GM12878 (cell line): ENCODE data around the gene SLC36A3. TPM values are rescaled to one million over a fixed set of nuclear protein-coding genes. Genes with fewer than 3 reads are reported as not detected.

Experiments
- BCL3 ChIP-seq: IDR thresholded peaks from 2 replicates; pipeline ENCODE4 v1.6.1; 2011; ENCODE audit warnings: borderline replicate concordance, low read depth, mild to moderate bottlenecking, moderate library complexity, low read length; ENCODE audit not compliant: insufficient read depth, poor library complexity, severe bottlenecking
- HSF1 ChIP-seq: fragments of 150-350 bp; IDR thresholded peaks from 2 replicates; pipeline ENCODE4 v1.6.1; 2014; ENCODE audit warnings: mild to moderate bottlenecking, low read depth, low read length
- IKZF1 ChIP-seq: fragments of 450-650 bp; conservative IDR thresholded peaks from 2 replicates; pipeline ENCODE4 v1.6.1; 2017; ENCODE audit warnings: antibody characterized with exemption, mild to moderate bottlenecking
- IRF4 ChIP-seq: IDR thresholded peaks from 2 replicates; pipeline ENCODE4 v1.6.1; 2011; ENCODE audit warnings: low read depth, low read length
- NFXL1 ChIP-seq: fragments of 450-650 bp; IDR thresholded peaks from 2 replicates; pipeline ENCODE4 v1.6.1; 2017; ENCODE audit warnings: antibody characterized with exemption, mild to moderate bottlenecking, borderline replicate concordance
- PAX8 ChIP-seq: fragments of 450-650 bp; IDR thresholded peaks from 2 replicates; pipeline ENCODE4 v1.6.1; 2017; ENCODE audit warnings: mild to moderate bottlenecking, moderate library complexity
- RAD21 ChIP-seq: IDR thresholded peaks from 2 replicates; pipeline ENCODE4 v1.6.1; 2011; ENCODE audit warnings: mild to moderate bottlenecking, low read depth, low read length, moderate library complexity; ENCODE audit not compliant: insufficient read depth
- SMC3 ChIP-seq: IDR thresholded peaks from 2 replicates; pipeline ENCODE4 v1.6.1; 2011; ENCODE audit warnings: low read length, improper control_type of control experiment, borderline replicate concordance
- STAT3 ChIP-seq: IDR thresholded peaks from 2 replicates; pipeline ENCODE4 v1.6.1; 2011; ENCODE audit warnings: low read depth, low read length, improper control_type of control experiment
- WRNIP1 ChIP-seq: IDR thresholded peaks from 2 replicates; pipeline ENCODE4 v1.6.1; 2011; ENCODE audit warnings: low read depth, low read length, improper control_type of control experiment, borderline replicate concordance
- ZNF217 ChIP-seq: fragments of 450-650 bp; IDR thresholded peaks from 2 replicates; pipeline ENCODE4 v1.6.1; 2017; ENCODE audit warnings: antibody characterized with exemption, mild to moderate bottlenecking
- ZNF384 ChIP-seq: IDR thresholded peaks from 2 replicates; pipeline ENCODE4 v1.6.1; 2012; ENCODE audit warnings: low read depth, mild to moderate bottlenecking, low read length, improper control_type of control experiment, borderline replicate concordance
- polyA plus RNA-seq, 11 experiments: library from polyadenylated mRNA; depleted of rRNA in 4 of 11; unstranded in 6 of 11; stranded (reverse) in 5 of 11; fragments of >200 nt; fragmentation: Nextera tagmentation in 4 of 11; fragmentation: Illumina TruSeq in 1 of 11; extraction: Ambion mirVana in 4 of 11; extraction: Trizol in 1 of 11; gene quantifications; 1 replicate in 1 of 11; 2 replicates in 10 of 11; pipeline versions ENCODE4 v1.2.1 to v1.2.3, GENCODE V29; 2011 to 2016; ENCODE audit warnings: inconsistent platforms in 2 of 11, missing spikeins in 2 of 11, low read depth in 1 of 11
- total RNA-seq, 4 experiments: library from RNA; depleted of rRNA in 3 of 4; stranded (reverse); fragments of >200 nt in 3 of 4; fragmentation: Illumina TruSeq in 1 of 4; extraction: Trizol in 1 of 4; gene quantifications; 2 replicates each; pipeline versions ENCODE4 v1.2.1 to v1.2.3, GENCODE V29; 2013 to 2021
- TF ChIP-seq, protein P1 (sequence below): IDR thresholded peaks from 2 replicates; pipeline ENCODE4 v1.6.1; 2012; ENCODE audit warnings: low read depth, low read length, improper control_type of control experiment
- TF ChIP-seq, protein P2 (sequence below): fragments of 450-650 bp; IDR thresholded peaks from 2 replicates; pipeline ENCODE4 v1.6.1; 2017; ENCODE audit warnings: mild to moderate bottlenecking, moderate library complexity
- TF ChIP-seq, protein P3 (sequence below): fragments of 450-650 bp; IDR thresholded peaks from 2 replicates; pipeline ENCODE4 v1.6.1; 2017; ENCODE audit warnings: antibody characterized with exemption, mild to moderate bottlenecking, moderate library complexity
- TF ChIP-seq, protein P4 (sequence below): fragments of 450-650 bp; IDR thresholded peaks from 2 replicates; pipeline ENCODE4 v1.6.1; 2014; ENCODE audit warnings: mild to moderate bottlenecking

SLC36A3 gene
- total and polyA plus RNA-seq, 10 of the 15 experiments (the other 5 are each of a cell fraction or from before 2014, with no cell fraction given), result 0.03 TPM; not detected in 9

- no peak for TF ChIP-seq HSF1
- TF ChIP-seq, protein P1, sequence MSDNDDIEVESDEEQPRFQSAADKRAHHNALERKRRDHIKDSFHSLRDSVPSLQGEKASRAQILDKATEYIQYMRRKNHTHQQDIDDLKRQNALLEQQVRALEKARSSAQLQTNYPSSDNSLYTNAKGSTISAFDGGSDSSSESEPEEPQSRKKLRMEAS, result no peak
- no peak for TF ChIP-seq IRF4
- TF ChIP-seq RAD21, result no peak
- TF ChIP-seq NFXL1, result no peak
- TF ChIP-seq PAX8, result no peak
- TF ChIP-seq, protein P2, sequence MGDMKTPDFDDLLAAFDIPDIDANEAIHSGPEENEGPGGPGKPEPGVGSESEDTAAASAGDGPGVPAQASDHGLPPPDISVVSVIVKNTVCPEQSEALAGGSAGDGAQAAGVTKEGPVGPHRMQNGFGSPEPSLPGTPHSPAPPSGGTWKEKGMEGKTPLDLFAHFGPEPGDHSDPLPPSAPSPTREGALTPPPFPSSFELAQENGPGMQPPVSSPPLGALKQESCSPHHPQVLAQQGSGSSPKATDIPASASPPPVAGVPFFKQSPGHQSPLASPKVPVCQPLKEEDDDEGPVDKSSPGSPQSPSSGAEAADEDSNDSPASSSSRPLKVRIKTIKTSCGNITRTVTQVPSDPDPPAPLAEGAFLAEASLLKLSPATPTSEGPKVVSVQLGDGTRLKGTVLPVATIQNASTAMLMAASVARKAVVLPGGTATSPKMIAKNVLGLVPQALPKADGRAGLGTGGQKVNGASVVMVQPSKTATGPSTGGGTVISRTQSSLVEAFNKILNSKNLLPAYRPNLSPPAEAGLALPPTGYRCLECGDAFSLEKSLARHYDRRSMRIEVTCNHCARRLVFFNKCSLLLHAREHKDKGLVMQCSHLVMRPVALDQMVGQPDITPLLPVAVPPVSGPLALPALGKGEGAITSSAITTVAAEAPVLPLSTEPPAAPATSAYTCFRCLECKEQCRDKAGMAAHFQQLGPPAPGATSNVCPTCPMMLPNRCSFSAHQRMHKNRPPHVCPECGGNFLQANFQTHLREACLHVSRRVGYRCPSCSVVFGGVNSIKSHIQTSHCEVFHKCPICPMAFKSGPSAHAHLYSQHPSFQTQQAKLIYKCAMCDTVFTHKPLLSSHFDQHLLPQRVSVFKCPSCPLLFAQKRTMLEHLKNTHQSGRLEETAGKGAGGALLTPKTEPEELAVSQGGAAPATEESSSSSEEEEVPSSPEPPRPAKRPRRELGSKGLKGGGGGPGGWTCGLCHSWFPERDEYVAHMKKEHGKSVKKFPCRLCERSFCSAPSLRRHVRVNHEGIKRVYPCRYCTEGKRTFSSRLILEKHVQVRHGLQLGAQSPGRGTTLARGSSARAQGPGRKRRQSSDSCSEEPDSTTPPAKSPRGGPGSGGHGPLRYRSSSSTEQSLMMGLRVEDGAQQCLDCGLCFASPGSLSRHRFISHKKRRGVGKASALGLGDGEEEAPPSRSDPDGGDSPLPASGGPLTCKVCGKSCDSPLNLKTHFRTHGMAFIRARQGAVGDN, result peak; percentile 66
- no peak for TF ChIP-seq BCL3
- no peak for TF ChIP-seq ZNF217
- no peak for TF ChIP-seq ZNF384
- no peak for TF ChIP-seq WRNIP1
- TF ChIP-seq IKZF1, result peak; percentile 47; the same call in 1 of the 2 replicates
- TF ChIP-seq, protein P3, sequence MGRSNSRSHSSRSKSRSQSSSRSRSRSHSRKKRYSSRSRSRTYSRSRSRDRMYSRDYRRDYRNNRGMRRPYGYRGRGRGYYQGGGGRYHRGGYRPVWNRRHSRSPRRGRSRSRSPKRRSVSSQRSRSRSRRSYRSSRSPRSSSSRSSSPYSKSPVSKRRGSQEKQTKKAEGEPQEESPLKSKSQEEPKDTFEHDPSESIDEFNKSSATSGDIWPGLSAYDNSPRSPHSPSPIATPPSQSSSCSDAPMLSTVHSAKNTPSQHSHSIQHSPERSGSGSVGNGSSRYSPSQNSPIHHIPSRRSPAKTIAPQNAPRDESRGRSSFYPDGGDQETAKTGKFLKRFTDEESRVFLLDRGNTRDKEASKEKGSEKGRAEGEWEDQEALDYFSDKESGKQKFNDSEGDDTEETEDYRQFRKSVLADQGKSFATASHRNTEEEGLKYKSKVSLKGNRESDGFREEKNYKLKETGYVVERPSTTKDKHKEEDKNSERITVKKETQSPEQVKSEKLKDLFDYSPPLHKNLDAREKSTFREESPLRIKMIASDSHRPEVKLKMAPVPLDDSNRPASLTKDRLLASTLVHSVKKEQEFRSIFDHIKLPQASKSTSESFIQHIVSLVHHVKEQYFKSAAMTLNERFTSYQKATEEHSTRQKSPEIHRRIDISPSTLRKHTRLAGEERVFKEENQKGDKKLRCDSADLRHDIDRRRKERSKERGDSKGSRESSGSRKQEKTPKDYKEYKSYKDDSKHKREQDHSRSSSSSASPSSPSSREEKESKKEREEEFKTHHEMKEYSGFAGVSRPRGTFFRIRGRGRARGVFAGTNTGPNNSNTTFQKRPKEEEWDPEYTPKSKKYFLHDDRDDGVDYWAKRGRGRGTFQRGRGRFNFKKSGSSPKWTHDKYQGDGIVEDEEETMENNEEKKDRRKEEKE, result no peak
- TF ChIP-seq SMC3, result no peak
- TF ChIP-seq STAT3, result no peak
- TF ChIP-seq, protein P4, sequence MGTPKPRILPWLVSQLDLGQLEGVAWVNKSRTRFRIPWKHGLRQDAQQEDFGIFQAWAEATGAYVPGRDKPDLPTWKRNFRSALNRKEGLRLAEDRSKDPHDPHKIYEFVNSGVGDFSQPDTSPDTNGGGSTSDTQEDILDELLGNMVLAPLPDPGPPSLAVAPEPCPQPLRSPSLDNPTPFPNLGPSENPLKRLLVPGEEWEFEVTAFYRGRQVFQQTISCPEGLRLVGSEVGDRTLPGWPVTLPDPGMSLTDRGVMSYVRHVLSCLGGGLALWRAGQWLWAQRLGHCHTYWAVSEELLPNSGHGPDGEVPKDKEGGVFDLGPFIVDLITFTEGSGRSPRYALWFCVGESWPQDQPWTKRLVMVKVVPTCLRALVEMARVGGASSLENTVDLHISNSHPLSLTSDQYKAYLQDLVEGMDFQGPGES, result no peak
Observed at GRCh38 chr5:151257731-151258181, 45.8 kb downstream of the SLC36A3 start (continued).
